ENCODE data around the gene ADAM33.

- TF ChIP-seq CTCF (IDR thresholded peaks at IDR 0.05 in 4 of 5, conservative IDR thresholded peaks at IDR 0.05 in 1 of 5) (no peak), POLR2A (IDR thresholded peaks at IDR 0.05) (no peak)
Observed at GRCh38 chr20:3646067-3646440, 35.8 kb downstream of the ADAM33 start.

All from gastrocnemius medialis (tissue), 4 donors.